Ishikawa (cell line): Measurements from ENCODE around the gene MALT1.

ENCODE experiments used
- CEBPB ChIP-seq: IDR thresholded peaks from 2 replicates; pipeline ENCODE4 v1.6.1; 2012
- EGR1 ChIP-seq: IDR thresholded peaks from 2 replicates; pipeline ENCODE4 v1.6.1; 2012
- EP300 ChIP-seq: IDR thresholded peaks from 2 replicates; pipeline ENCODE4 v1.6.1; 2012; ENCODE audit warnings: borderline replicate concordance
- MAX ChIP-seq: IDR thresholded peaks from 2 replicates; pipeline ENCODE4 v1.6.1; 2012
- RAD21 ChIP-seq: IDR thresholded peaks from 2 replicates; pipeline ENCODE4 v1.6.1; 2012; ENCODE audit warnings: low read depth
- REST ChIP-seq: IDR thresholded peaks from 2 replicates; pipeline ENCODE4 v1.6.1; 2012; ENCODE audit warnings: low read depth, mild to moderate bottlenecking
- TAF1 ChIP-seq: IDR thresholded peaks from 2 replicates; pipeline ENCODE4 v1.6.1; 2012; ENCODE audit warnings: low read depth, mild to moderate bottlenecking
- YY1 ChIP-seq: IDR thresholded peaks from 2 replicates; pipeline ENCODE4 v1.6.1; 2012; ENCODE audit warnings: low read depth
- ZBTB7A ChIP-seq: IDR thresholded peaks from 2 replicates; pipeline ENCODE4 v1.6.1; 2012; ENCODE audit warnings: low read depth

GRCh38 chr18:58728719-58729118, 57.5 kb downstream of the MALT1 start:
- TF ChIP-seq YY1 (no peak), RAD21 (no peak), MAX (no peak), REST (no peak), EP300 (no peak), EGR1 (no peak), TAF1 (no peak), ZBTB7A (no peak), CEBPB (no peak)
